ENCODE measurements around the gene VASP.
A peak's percentile ranks its signal among the peaks of the same experiment; 100 is the strongest.
"Not testable (repeated sequence)": the region's sequence is repeated elsewhere in the genome, so short reads cannot be mapped to it uniquely, and the experiment has no call there.

Gene VASP

DNA sequence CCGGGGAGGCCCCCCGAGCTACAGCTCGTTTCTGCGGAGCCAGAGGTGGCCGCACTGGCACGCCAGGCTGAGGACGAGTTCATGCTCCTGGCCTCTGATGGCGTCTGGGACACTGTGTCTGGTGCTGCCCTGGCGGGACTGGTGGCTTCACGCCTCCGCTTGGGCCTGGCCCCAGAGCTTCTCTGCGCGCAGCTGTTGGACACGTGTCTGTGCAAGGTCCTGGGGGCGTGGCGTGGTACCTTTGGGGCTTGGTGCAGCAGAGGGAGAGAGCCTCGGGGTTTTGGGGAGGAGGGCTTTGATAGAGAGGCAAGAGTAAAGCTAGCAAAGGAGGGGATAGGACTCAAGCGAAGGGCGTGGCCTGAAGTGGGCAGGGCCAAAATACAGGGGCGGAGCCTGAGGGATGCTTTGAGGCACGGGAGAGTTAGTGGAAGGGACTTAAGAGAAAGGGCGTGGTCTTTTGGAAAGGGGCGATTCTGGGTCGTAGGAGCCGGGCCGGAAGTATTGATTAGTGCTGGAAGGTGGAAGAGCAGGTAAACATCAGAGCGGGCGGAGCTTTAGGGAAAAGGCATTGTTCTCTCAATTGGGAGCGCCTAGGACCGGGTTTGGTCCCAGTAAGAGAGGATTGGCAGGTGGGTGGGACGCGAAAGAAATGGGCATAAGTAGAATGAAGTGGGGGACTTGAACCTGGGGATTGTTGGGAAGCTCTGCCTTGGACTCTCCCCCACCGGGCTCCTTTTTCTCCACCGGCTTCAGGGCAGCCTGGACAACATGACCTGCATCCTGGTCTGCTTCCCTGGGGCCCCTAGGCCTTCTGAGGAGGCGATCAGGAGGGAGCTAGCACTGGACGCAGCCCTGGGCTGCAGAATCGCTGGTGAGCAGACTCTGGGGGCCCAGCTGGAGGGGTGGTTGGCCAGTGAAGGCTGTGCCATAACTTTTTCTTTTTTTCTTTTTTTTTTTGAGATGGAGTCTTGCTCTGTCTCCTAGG is 7.8 kb upstream of the VASP start:
- DNase-seq = no peak

GRCh38 chr19:45500918-45501729 is 6.2 kb upstream of the VASP start:
- DNase-seq = no peak

DNA sequence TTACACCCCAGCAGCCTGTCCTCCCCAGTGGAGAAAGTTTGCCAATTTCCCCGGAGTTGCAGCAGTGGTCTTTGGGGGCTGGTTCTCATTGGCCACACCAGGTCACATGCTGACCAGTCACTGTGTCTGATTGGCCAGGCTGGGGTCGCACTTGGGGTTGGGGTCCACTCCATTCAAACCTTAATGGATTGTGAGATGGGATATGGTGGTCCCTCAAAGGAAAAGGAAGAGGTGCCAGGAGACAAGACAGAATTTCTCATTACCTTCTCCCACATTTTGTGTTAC is 5.6 kb upstream of the VASP start:
- no peak for DNase-seq

DNA sequence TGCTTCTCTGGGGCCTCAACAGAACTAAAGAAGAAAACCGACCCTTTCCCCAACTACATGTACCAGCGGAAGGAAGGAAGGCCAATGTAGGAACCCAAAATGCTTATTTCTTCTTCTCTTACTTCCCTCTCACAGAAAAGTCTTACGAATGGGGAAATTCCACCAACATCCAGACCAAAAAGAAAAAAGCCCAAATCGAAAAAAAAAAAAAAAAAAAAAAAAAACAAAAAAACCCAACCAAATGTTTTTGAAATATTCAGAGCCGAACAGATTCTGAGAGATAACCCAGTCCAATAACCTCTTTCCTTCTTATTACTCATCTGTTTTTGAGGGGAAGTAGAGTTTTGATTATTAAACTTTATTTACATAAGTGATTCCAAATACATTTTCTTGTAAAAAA is 5.2 kb upstream of the VASP start:
- DNase-seq = no peak

- no peak for DNase-seq
Measured at GRCh38 chr19:45503909-45504308, 3.4 kb upstream of the VASP start.

- no peak for DNase-seq
Measured at GRCh38 chr19:45505151-45505995, 1.9 kb upstream of the VASP start.

DNA sequence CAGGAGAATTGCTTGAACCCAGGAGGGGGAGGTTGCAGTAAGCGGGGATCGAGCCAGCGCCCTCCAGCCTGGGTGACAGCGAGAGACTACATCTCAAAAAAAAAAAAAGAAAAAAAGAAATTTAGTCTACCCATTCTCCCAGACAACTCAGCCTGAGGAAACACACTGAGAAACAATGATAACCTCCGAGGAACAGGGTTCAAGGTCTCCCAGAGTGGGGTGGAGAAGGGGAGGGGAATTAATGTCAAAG is 1.4 kb upstream of the VASP start:
- DNase-seq = no peak

DNA sequence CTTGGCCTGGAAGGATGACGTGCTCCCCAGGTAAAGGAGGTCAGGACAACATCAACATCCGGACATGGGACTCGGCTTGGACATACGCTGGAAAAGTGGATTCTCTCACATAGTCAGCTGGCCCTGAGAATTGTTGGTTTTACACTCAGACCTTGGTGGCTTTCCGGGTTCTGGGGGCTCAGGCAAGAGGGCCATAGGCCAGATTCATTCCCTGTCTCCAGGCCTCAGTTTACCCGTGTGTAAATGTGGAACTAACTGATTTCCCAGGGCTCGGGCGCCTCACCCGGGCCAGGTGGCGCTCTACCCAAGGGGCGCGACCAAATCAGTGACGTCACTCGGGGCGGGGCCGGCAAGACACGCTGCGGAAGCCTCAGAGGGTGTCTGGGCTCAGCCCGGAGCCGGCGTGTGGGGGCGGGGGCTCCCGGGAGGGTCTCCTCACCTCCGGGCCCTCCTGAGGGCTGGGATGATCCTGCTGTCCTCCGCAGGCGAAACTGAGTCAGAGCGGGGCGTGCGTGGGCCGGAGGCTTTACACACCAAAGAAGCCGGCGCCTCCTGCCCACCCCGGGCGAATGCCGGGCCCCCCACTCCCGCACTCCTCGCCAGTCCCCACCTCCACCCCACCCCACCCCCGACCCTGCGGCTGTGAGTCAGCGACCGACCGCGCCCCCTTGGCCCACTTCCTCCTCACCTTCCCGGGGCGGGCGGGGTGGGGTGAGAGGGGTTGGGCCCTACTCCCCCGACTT is 862 bp upstream of the VASP start:
- peak; percentile 75 for DNase-seq

- DNase-seq = no peak
Measured at GRCh38 chr19:45507872-45508416, 665 bp downstream of the VASP start.

DNA sequence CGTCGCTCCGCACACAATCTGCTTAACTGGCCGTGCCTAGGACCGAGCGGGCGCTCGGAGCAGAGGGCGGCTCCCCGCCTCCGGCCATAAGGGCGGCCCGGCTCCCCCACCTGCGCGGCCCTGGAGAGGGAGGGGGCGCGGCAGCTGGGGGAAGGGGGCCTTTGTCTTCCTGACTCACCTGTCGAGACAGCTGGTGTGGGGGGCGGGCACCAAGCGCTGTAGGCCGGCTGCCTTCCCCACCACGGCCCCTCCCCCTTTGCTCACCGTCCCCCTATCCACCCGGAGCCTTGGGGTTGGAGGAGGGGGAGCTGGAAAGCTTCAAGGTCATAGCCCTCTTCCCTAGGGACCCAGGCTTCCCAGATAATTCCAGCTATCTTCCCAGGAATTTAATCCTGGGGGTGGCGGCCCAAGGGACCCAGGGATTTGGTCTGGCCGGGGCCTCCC is 1.2 kb downstream of the VASP start:
- DNase-seq = no peak

DNA sequence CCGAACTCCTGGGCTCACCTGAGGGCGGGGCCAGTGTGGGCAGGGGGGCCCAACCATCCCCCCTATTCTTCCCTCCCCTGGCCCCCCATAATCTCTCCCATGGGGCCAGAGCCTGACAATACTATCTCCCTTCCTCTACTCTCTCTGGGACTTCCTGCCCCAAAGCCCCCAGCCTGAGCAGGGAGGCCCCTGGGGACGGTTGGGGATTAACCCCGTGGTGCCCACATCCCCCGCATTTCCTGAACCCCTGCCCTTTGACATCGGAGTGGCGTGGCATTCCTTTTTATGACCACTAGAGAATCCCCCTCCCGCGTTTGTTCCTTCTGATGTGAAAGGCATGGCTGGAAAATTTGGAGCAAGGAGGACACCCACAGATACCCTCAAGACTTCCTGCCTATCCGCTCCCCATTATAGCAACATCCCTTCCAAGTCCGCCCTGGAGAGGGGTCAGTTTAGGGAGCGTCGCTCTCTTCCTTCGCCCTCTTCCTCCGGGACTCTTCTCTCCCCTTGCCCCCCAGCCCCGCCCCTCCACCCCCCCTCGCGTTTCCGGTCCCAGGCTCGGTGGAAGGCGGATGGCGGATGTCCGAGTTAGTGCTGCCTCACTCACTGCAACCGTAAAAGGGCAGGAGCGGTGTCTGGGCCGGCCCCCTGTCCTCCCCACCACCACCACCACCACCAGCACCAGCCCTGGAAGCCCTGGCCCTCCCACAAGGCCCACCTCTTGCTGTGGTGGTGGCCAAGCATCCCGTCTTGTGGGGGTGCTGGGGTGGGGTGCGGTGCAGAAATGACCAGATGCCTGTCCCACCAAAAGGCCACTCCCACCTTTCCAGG is 1.8 kb downstream of the VASP start:
- DNase-seq = no peak

GRCh38 chr19:45509692-45510015 is 2.4 kb downstream of the VASP start:
- no peak for DNase-seq

- DNase-seq = not testable (repeated sequence)
Measured at GRCh38 chr19:45510352-45510751, 3.1 kb downstream of the VASP start.

- DNase-seq = no peak
Measured at GRCh38 chr19:45511074-45511473, 3.8 kb downstream of the VASP start.

- DNase-seq = no peak
Measured at GRCh38 chr19:45512881-45513483, 5.7 kb downstream of the VASP start.

- DNase-seq = no peak
Measured at GRCh38 chr19:45514376-45515051, 7.2 kb downstream of the VASP start.

DNA sequence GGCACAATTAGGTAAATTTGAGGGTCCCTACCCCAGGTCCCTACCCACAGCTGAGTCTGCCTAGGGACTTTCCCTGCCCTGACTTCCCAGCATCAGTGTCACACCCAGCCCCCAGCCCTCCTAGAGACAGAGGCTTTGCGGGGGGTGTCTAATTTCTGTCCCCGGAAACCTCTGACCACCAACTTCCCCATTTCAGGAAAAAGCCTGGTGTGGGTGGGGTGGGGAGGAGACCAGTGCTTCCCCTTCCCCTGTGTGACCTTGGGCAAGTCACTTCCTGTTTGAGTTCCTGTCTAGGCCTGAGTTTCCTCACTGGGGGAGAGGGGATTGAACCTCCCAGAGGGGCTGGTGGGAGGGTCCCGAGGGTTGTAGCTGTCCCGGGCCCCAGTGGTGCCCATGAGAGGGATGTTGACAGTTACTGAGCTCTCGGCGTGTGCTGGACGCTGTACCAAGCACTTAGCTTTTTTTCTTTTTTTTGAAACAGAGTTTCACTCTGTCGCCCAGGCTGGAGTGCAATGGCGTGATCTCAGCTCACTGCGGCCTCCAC is 7.9 kb downstream of the VASP start:
- DNase-seq = no peak

- no peak for DNase-seq
Measured at GRCh38 chr19:45515807-45516401, 8.6 kb downstream of the VASP start.

- no peak for DNase-seq
Measured at GRCh38 chr19:45517238-45517637, 10.0 kb downstream of the VASP start.
